HCT116 (cell line): Measurements from ENCODE around the gene TMEM38B. TPM values are rescaled to one million over a fixed set of nuclear protein-coding genes. Genes with fewer than 3 reads are reported as not detected.

Experiments used
- ATAC-seq: fragments of 200-7000 bp; cut with Tn5 transposase; 2 replicates; pipeline ENCODE4 v1.9.1; 2020; ENCODE audit warnings: mild to moderate bottlenecking, moderate library complexity
- BruUV-seq: library from RNA; stranded (reverse); fragments of 400-500 nt; replicated peaks from 2 replicates; lab custom pipeline; 2021; lab: Mats Ljungman, UMichigan
- CTCF ChIA-PET: fragments of 300-600 bp; sonication (Branson Sonifier 250); formaldehyde crosslinking; loops from one replicate; lab custom pipeline; 2021; ENCODE audit warnings: antibody characterized with exemption; lab: Charles Lee
- POLR2A ChIA-PET: fragments of 300-600, 350-600 bp; sonication (Branson Sonifier 250); formaldehyde crosslinking; loops from one replicate; lab custom pipeline; 2021; ENCODE audit warnings: antibody characterized with exemption; lab: Charles Lee
- RAD21 ChIA-PET, 2 experiments: fragments of 300-600 bp; sonication (Branson Sonifier 250); formaldehyde crosslinking; loops; one replicate each; lab custom pipeline; 2023; ENCODE audit warnings: low total read pairs in 2 of 2; ENCODE audit not compliant: uncharacterized antibody in 2 of 2, unreplicated experiment in 2 of 2, low non-redundant PET in 1 of 2; lab: Charles Lee
- DNase-seq: peaks from one replicate; pipeline ENCODE4 v3.0.0-alpha.2; 2010; ENCODE audit warnings: low read depth, low spot score
- H2AFZ ChIP-seq: fragments of 200-600 bp; shearing (Covaris generic), sonication (generic); 2 replicates; pipeline ENCODE4 v1.6.1; 2017; ENCODE audit warnings: low read depth, mixed run types, mixed read lengths, antibody characterized with exemption, low read length; ENCODE audit not compliant: poor library complexity, severe bottlenecking
- H3K27ac ChIP-seq: 2 replicates; pipeline ENCODE4 v1.5.1; 2012; ENCODE audit warnings: low read depth, low read length
- H3K27me3 ChIP-seq: fragments of 200-600 bp; sonication (generic); 2 replicates; pipeline ENCODE4 v1.6.1; 2016; ENCODE audit warnings: mixed run types, low read length, mixed read lengths; ENCODE audit not compliant: insufficient read depth
- H3K36me3 ChIP-seq, 2 experiments: fragments of 200-500 bp in 1 of 2; fragments of 200-600 bp in 1 of 2; sonication (Bioruptor generic) in 1 of 2; sonication (generic) in 1 of 2; 2 replicates each; pipeline versions ENCODE4 v1.5.1 to v1.6.1; 2014 to 2016; ENCODE audit warnings: low read length in 2 of 2, inconsistent platforms in 1 of 2, mixed read lengths in 1 of 2, mixed run types in 1 of 2; ENCODE audit not compliant: insufficient read depth in 2 of 2, control insufficient read depth in 1 of 2
- H3K4me1 ChIP-seq, 2 experiments: fragments of 200-600 bp in 1 of 2; sonication (generic) in 1 of 2; 2 replicates each; pipeline versions ENCODE4 v1.5.1 to v1.6.1; 2012 to 2017; ENCODE audit warnings: low read length in 2 of 2, inconsistent platforms in 1 of 2, mild to moderate bottlenecking in 1 of 2, mixed read lengths in 1 of 2, mixed run types in 1 of 2, moderate library complexity in 1 of 2; ENCODE audit not compliant: insufficient read depth in 2 of 2, control insufficient read depth in 1 of 2
- H3K4me2 ChIP-seq: fragments of 200-600 bp; sonication (generic); 2 replicates; pipeline ENCODE4 v1.6.1; 2017; ENCODE audit warnings: mixed run types, low read length, mixed read lengths
- H3K4me3 ChIP-seq, 2 experiments: fragments of 200-600 bp in 1 of 2; sonication (generic) in 1 of 2; replicated peaks in 1 of 2; 2 replicates each; pipeline ENCODE4 v1.5.1; 2011 to 2016; ENCODE audit warnings: low read length in 2 of 2, control low read depth in 1 of 2, low read depth in 1 of 2, mild to moderate bottlenecking in 1 of 2, mixed read lengths in 1 of 2, mixed run types in 1 of 2
- H3K79me2 ChIP-seq: fragments of 200-600 bp; sonication (generic); 2 replicates; pipeline ENCODE4 v1.6.1; 2017; ENCODE audit warnings: mild to moderate bottlenecking, mixed run types, low read length, moderate library complexity, mixed read lengths; ENCODE audit not compliant: insufficient read depth
- H3K9ac ChIP-seq: fragments of 200-600 bp; sonication (generic); 2 replicates; pipeline ENCODE4 v1.6.1; 2016; ENCODE audit warnings: low read length, mixed read lengths
- H3K9me2 ChIP-seq: fragments of 200-600 bp; sonication (generic), shearing (Covaris generic); 2 replicates; pipeline ENCODE4 v1.6.1; 2017; ENCODE audit warnings: mixed run types, mild to moderate bottlenecking, moderate library complexity; ENCODE audit not compliant: insufficient read depth
- H3K9me3 ChIP-seq, 2 experiments: fragments of 200-500 bp in 1 of 2; fragments of 200-600 bp in 1 of 2; sonication (Bioruptor generic) in 1 of 2; sonication (generic) in 1 of 2; 2 replicates each; pipeline ENCODE4 v1.6.1; 2014 to 2017; ENCODE audit warnings: low read length in 2 of 2, mixed read lengths in 2 of 2, inconsistent platforms in 1 of 2, low read depth in 1 of 2, mild to moderate bottlenecking in 1 of 2, mixed run types in 1 of 2, moderate library complexity in 1 of 2; ENCODE audit not compliant: control insufficient read depth in 1 of 2, insufficient read depth in 1 of 2
- H4K20me1 ChIP-seq: fragments of 200-600 bp; sonication (generic), shearing (Covaris generic); 2 replicates; pipeline ENCODE4 v1.6.1; 2017; ENCODE audit warnings: mixed run types, mild to moderate bottlenecking, moderate library complexity; ENCODE audit not compliant: insufficient read depth
- CEBPB ChIP-seq: IDR thresholded peaks from 2 replicates; pipeline ENCODE4 v1.6.1; 2012; ENCODE audit warnings: low read depth
- CTCF ChIP-seq, 3 experiments: fragments of 200-600 bp in 1 of 3; sonication (generic) in 1 of 3; IDR thresholded peaks in 2 of 3; conservative IDR thresholded peaks in 1 of 3; 2 replicates each; pipeline ENCODE4 v1.5.1; 2012 to 2017; ENCODE audit warnings: low read depth in 2 of 3, low read length in 2 of 3, antibody characterized with exemption in 1 of 3, borderline replicate concordance in 1 of 3, control low read depth in 1 of 3, mild to moderate bottlenecking in 1 of 3, mixed read lengths in 1 of 3, mixed run types in 1 of 3, moderate library complexity in 1 of 3; ENCODE audit not compliant: insufficient read depth in 1 of 3
- EGR1 ChIP-seq: IDR thresholded peaks from 2 replicates; pipeline ENCODE4 v1.6.1; 2012; ENCODE audit warnings: low read depth
- ELF1 ChIP-seq: IDR thresholded peaks from 2 replicates; pipeline ENCODE4 v1.6.1; 2012; ENCODE audit warnings: low read depth, borderline replicate concordance
- EZH2 ChIP-seq: fragments of 200-600 bp; sonication (generic); IDR thresholded peaks from 2 replicates; pipeline ENCODE4 v1.6.1; 2017; ENCODE audit warnings: antibody characterized with exemption, mixed run types
- MAX ChIP-seq: IDR thresholded peaks from 2 replicates; pipeline ENCODE4 v1.6.1; 2012
- POLR2A ChIP-seq: IDR thresholded peaks from 2 replicates; pipeline ENCODE4 v1.7.0; 2011; ENCODE audit warnings: borderline replicate concordance; ENCODE audit not compliant: insufficient read depth, insufficient read length; ENCODE audit errors: extremely low read depth
- POLR2AphosphoS5 ChIP-seq: IDR thresholded peaks from 2 replicates; pipeline ENCODE4 v1.6.1; 2011; ENCODE audit warnings: mild to moderate bottlenecking, low read depth, low read length, moderate library complexity
- RAD21 ChIP-seq: IDR thresholded peaks from 2 replicates; pipeline ENCODE4 v1.6.1; 2012; ENCODE audit warnings: low read depth, mild to moderate bottlenecking
- SP1 ChIP-seq: IDR thresholded peaks from 2 replicates; pipeline ENCODE4 v1.6.1; 2012; ENCODE audit warnings: low read depth
- SRF ChIP-seq: IDR thresholded peaks from 2 replicates; pipeline ENCODE4 v1.6.1; 2012; ENCODE audit warnings: low read depth
- TCF7L2 ChIP-seq: IDR thresholded peaks from 2 replicates; pipeline ENCODE4 v1.7.0; 2011; ENCODE audit warnings: borderline replicate concordance, inconsistent platforms; ENCODE audit not compliant: insufficient read depth, insufficient read length; ENCODE audit errors: extremely low read depth
- ZFX ChIP-seq: fragments of 450-650 bp; IDR thresholded peaks from 2 replicates; pipeline ENCODE4 v1.6.1; 2017
- ZNF274 ChIP-seq: fragments of 200-500 bp; sonication (Bioruptor generic); IDR thresholded peaks from 2 replicates; pipeline ENCODE4 v1.6.1; 2014; ENCODE audit warnings: mild to moderate bottlenecking, low read depth, low read length, inconsistent platforms
- intact Hi-C: fragments of 100-400 bp; cut with micrococcal nuclease; formaldehyde crosslinking; loops from 2 replicates; pipeline ENCODE4 v1.10.0; 2022
- total RNA-seq: library from RNA; stranded (reverse); gene quantifications from one replicate; pipeline ENCODE4 v1.2.1, GENCODE V29; 2021; ENCODE audit not compliant: unreplicated experiment

Gene TMEM38B
- total RNA-seq, 1 experiment from 2014 or later, result 24.5 TPM

DNA sequence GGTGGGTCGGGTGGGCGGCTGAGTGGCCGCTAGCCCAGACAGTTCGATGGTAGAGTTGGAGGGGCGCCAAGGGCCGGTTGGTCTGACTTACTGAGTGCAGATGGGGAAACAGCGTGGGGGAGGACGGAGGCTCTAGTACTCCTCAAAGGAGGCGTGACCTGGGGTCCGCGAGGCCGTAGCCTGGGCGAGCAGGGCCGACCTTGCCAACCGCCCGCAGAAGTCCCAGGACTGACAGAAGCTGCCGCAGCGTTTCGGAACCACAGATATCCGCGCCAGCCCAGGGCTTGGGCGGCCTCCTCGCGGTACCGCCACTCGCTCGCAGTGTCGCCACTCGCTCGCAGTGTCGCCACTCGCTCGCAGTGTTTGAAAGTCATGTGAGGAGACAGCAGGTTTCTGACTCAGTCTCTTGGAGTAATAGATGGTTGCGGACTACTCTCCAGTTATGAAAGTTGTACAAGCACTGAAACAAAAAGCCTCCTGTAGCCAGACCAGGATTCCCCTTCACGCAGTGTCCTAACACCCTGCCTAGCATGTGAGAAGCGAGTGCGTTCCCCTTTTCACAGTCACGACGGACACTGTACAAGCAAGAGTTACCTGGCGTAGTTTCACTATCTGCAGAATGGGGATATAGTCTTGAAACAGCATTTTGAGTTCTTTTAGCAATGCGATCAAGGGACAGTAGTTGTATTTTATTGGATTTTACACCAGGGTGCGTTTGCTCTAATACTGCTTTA lies 674 bp downstream of the TMEM38B start:
- H3K9me3 ChIP-seq, result no peaks in the 10 kb centered on the region
- H3K4me2 ChIP-seq, result peak overlapping the region; percentile 81
- no peaks in the 10 kb centered on the region for H3K9me2 ChIP-seq
- H3K79me2 ChIP-seq, result peaks cover 40% of the 10 kb centered on the region
- H3K4me1 ChIP-seq, result peaks cover 5 to 17% of the 10 kb centered on the region in 2 experiments; a peak in 3 of 4 replicates
- H4K20me1 ChIP-seq, result no peaks in the 10 kb centered on the region
- TSS peak; percentile 49 for BruUV-seq
- H3K27ac ChIP-seq, result no peak overlapping the region; the same call in 1 of the 2 replicates
- H2AFZ ChIP-seq, result no peak overlapping the region
- DNase-seq, result no peak
- ChIA-PET RAD21 (interaction anchor here in 1 of 2 experiments (0.6 kb wide), 1 partner anchor 939 kb away, joined by 3 read pairs; no protein-coding TSS in a partner anchor), POLR2A (no interaction called here), CTCF (no interaction called here)
- intact Hi-C loops, result loop anchor here (5.0 kb wide), 3 partner anchors 88 to 268 kb away; partner anchors contain the start of gene FKTN
- peak overlapping the region; percentile 62 for H3K9ac ChIP-seq
- ATAC-seq, result peak; percentile 76
- no peaks in the 10 kb centered on the region for H3K36me3 ChIP-seq
- peaks cover 17% of the 10 kb centered on the region for H3K27me3 ChIP-seq
- TF ChIP-seq CEBPB, result no peak
- TF ChIP-seq EGR1, result no peak
- peak; percentile 42 for TF ChIP-seq ZFX
- no peak for TF ChIP-seq TCF7L2
- H3K4me3 ChIP-seq, result peak overlapping the region; percentile 67 to 75

DNA sequence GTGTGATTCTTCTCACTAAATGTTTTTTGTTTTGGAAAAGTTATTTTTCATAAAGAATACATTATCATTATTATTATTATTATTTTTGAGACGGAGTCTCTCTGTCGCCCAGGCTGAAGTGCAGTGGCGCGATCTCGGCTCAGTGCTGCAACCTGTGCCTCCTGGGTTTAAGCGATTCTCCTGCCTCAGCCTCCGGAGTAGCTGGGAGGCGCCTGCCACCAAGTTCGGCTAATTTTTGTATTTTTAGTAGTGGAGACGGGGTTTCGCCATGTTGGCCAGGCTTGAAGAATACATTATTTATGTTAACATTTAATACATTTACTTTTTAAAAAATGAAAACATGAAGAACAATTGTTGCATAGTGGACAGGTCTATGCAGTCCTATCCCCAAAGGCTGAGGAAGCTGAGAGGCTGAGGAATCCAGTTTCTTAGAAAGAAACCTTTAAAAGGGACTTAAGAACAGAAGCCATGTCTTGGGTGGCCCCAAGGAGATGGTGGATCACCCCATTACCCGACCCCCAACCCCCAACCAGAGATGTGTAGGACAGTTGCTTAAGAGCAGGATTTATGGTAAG lies 2.0 kb downstream of the TMEM38B start:
- Histone ChIP-seq H3K79me2 (peaks cover 49% of the 10 kb centered on the region), H3K36me3 (no peaks in the 10 kb centered on the region), H3K27me3 (peaks cover 17% of the 10 kb centered on the region), H3K9me3 (no peaks in the 10 kb centered on the region), H3K9ac (no peak overlapping the region), H2AFZ (no peak overlapping the region), H4K20me1 (no peaks in the 10 kb centered on the region), H3K4me2 (no peak overlapping the region), H3K4me1 (peaks cover 5 to 18% of the 10 kb centered on the region in 2 experiments; a peak in 3 of 4 replicates), H3K9me2 (no peaks in the 10 kb centered on the region), H3K27ac (no peak overlapping the region), H3K4me3 (no peak overlapping the region)
- ATAC-seq (no peak), DNase-seq (no peak)
- POLR2A ChIA-PET, result no interaction called here
- no TSS peak for BruUV-seq
- TF ChIP-seq RAD21, result no peak
- TF ChIP-seq EZH2, result no peak
- no peak for TF ChIP-seq CEBPB
- TF ChIP-seq EGR1, result no peak
- TF ChIP-seq POLR2AphosphoS5, result no peak
- TF ChIP-seq TCF7L2, result no peak
- TF ChIP-seq CTCF (IDR thresholded peaks at IDR 0.05 in 2 of 3, conservative IDR thresholded peaks at IDR 0.05 in 1 of 3; ENCODE audit: borderline replicate concordance in 1 of 3, insufficient read depth in 1 of 3, low read depth in 2 of 3, low read length in 2 of 3), result no peak
- no peak for TF ChIP-seq SP1
- no peak for TF ChIP-seq ZNF274
- TF ChIP-seq ZFX, result no peak
- TF ChIP-seq SRF, result no peak
- TF ChIP-seq MAX, result no peak
- no peak for TF ChIP-seq POLR2A
- no peak for TF ChIP-seq ELF1
- RAD21 ChIA-PET, result no interaction called here
- intact Hi-C loops, result no loop called here
- CTCF ChIA-PET, result no interaction called here
